ENCODE results near the gene KMT2A.

GRCh38 chr11:118485273-118485672 lies 49.0 kb downstream of the KMT2A start:
- TF ChIP-seq EP300 (conservative IDR thresholded peaks at IDR 0.05; ENCODE audit: poor library complexity, severe bottlenecking) = no peak
- no peak for TF ChIP-seq CTCF (IDR thresholded peaks at IDR 0.05; ENCODE audit: poor library complexity, severe bottlenecking)

All from neural cell (in vitro differentiated cells).